Measurements from ENCODE around the gene TRAPPC12. TPM values are rescaled to one million over a fixed set of nuclear protein-coding genes. Genes with fewer than 3 reads are reported as not detected.
A peak's percentile ranks its signal among the peaks of the same experiment; 100 is the strongest.
"Not testable (repeated sequence)": the region's sequence is repeated elsewhere in the genome, so short reads cannot be mapped to it uniquely, and the experiment has no call there.

The TRAPPC12 gene
- total RNA-seq, 1 experiment from 2014 or later, result 77.0 TPM

- Mint-ChIP-seq H3K27ac (ENCODE audit: unreplicated experiment) (no peak overlapping the region), H3K4me3 (ENCODE audit: low read depth, unreplicated experiment) (no peak overlapping the region), H3K27me3 (ENCODE audit: unreplicated experiment) (no peaks in the 10 kb centered on the region), H3K9me3 (ENCODE audit: low read depth, unreplicated experiment) (no peaks in the 10 kb centered on the region), H3K4me1 (ENCODE audit: low read depth, unreplicated experiment) (peaks cover 16% of the 10 kb centered on the region), H3K36me3 (ENCODE audit: insufficient read depth, unreplicated experiment) (peaks cover 20% of the 10 kb centered on the region)
- BruUV-seq (replicated peaks), result no TSS peak
- no peak for DNase-seq
- intact Hi-C loops (cut with micrococcal nuclease; ENCODE audit: unreplicated experiment), result no loop called here
- TF ChIP-seq, protein P1, sequence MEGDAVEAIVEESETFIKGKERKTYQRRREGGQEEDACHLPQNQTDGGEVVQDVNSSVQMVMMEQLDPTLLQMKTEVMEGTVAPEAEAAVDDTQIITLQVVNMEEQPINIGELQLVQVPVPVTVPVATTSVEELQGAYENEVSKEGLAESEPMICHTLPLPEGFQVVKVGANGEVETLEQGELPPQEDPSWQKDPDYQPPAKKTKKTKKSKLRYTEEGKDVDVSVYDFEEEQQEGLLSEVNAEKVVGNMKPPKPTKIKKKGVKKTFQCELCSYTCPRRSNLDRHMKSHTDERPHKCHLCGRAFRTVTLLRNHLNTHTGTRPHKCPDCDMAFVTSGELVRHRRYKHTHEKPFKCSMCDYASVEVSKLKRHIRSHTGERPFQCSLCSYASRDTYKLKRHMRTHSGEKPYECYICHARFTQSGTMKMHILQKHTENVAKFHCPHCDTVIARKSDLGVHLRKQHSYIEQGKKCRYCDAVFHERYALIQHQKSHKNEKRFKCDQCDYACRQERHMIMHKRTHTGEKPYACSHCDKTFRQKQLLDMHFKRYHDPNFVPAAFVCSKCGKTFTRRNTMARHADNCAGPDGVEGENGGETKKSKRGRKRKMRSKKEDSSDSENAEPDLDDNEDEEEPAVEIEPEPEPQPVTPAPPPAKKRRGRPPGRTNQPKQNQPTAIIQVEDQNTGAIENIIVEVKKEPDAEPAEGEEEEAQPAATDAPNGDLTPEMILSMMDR (IDR thresholded peaks at IDR 0.05; ENCODE audit: unreplicated experiment), result no peak
- CTCF ChIA-PET, result no interaction called here
Observed at GRCh38 chr2:3354986-3355385, 24.5 kb upstream of the TRAPPC12 start.

- CTCF ChIA-PET, result interaction anchor here (1.5 kb wide), 1 partner anchor 24 kb away, joined by 4 read pairs; the partner anchor contains the start of gene TRAPPC12
- no TSS peak for BruUV-seq (replicated peaks)
- peaks cover 18% of the 10 kb centered on the region for H3K4me1 Mint-ChIP-seq (ENCODE audit: low read depth, unreplicated experiment)
Observed at GRCh38 chr2:3355951-3356569, 23.4 kb upstream of the TRAPPC12 start.

DNA sequence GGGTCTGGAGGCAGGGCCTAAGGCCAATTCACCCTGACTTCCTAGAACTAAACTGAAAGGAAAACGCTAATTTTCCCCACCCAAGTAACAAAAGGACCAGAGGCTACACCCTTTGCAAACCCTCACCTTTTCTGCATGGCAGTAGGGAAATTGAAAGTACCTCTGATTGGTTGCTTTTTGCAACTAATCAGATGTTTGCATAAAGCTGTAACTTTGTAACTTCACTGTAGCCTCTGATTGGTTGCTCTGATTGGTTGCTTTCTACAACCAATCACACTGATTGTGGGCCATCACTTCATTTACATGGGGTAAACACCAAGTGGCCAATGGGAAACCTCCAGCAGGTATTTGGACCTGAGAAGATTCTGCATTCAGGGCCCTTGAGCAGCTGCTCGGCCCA lies 22.7 kb upstream of the TRAPPC12 start:
- peak; percentile 3 for DNase-seq
- intact Hi-C loops (cut with micrococcal nuclease; ENCODE audit: unreplicated experiment), result no loop called here
- peak overlapping the region; percentile 84 for H3K27ac Mint-ChIP-seq (ENCODE audit: unreplicated experiment)
- TF ChIP-seq, protein P1 (IDR thresholded peaks at IDR 0.05; ENCODE audit: unreplicated experiment), result no peak
- H3K9me3 Mint-ChIP-seq (ENCODE audit: low read depth, unreplicated experiment), result no peaks in the 10 kb centered on the region
- peaks cover 25% of the 10 kb centered on the region for H3K4me1 Mint-ChIP-seq (ENCODE audit: low read depth, unreplicated experiment)
- peak overlapping the region; percentile 56 for H3K4me3 Mint-ChIP-seq (ENCODE audit: low read depth, unreplicated experiment)
- no TSS peak for BruUV-seq (replicated peaks)
- no peaks in the 10 kb centered on the region for H3K27me3 Mint-ChIP-seq (ENCODE audit: unreplicated experiment)
- CTCF ChIA-PET, result interaction anchor here (1.5 kb wide), 1 partner anchor 23 kb away, joined by 4 read pairs; the partner anchor contains the start of gene TRAPPC12
- peaks cover 20% of the 10 kb centered on the region for H3K36me3 Mint-ChIP-seq (ENCODE audit: insufficient read depth, unreplicated experiment)

More at GRCh38 chr2:3355951-3356569, 23.4 kb upstream of the TRAPPC12 start:
- TF ChIP-seq, protein P1 (IDR thresholded peaks at IDR 0.05; ENCODE audit: unreplicated experiment), result no peak
- intact Hi-C loops (cut with micrococcal nuclease; ENCODE audit: unreplicated experiment), result no loop called here
- peak overlapping the region; percentile 84 for H3K27ac Mint-ChIP-seq (ENCODE audit: unreplicated experiment)
- peak; percentile 28 for DNase-seq
- no peaks in the 10 kb centered on the region for H3K27me3 Mint-ChIP-seq (ENCODE audit: unreplicated experiment)
- peaks cover 20% of the 10 kb centered on the region for H3K36me3 Mint-ChIP-seq (ENCODE audit: insufficient read depth, unreplicated experiment)
- peak overlapping the region; percentile 56 for H3K4me3 Mint-ChIP-seq (ENCODE audit: low read depth, unreplicated experiment)
- H3K9me3 Mint-ChIP-seq (ENCODE audit: low read depth, unreplicated experiment), result no peaks in the 10 kb centered on the region

DNA sequence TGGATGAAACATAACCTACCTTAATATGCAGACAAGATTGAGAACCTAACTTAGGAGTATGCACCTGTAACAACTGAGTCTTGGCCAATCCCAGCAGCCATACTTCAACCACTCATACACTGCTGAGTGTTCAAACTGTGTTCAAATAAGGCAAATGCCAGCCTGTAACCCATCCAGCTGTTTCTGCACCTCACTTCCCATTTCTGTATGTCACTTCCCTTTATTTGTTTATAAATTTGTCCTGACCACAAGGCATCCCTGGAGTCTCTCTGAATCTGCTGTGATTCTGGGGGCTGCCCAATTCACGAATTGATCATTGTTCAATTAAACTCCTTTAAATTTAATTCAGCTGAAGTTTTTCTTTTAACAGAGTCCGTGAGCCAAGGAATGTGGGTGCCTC lies 22.0 kb upstream of the TRAPPC12 start:
- H3K9me3 Mint-ChIP-seq (ENCODE audit: low read depth, unreplicated experiment); DNase-seq; H3K27me3 Mint-ChIP-seq (ENCODE audit: unreplicated experiment); intact Hi-C loops (cut with micrococcal nuclease; ENCODE audit: unreplicated experiment); BruUV-seq (replicated peaks); H3K27ac Mint-ChIP-seq (ENCODE audit: unreplicated experiment); H3K4me3 Mint-ChIP-seq (ENCODE audit: low read depth, unreplicated experiment): not testable (repeated sequence)
- Mint-ChIP-seq H3K36me3 (ENCODE audit: insufficient read depth, unreplicated experiment) (peaks cover 17% of the 10 kb centered on the region), H3K4me1 (ENCODE audit: low read depth, unreplicated experiment) (peaks cover 26% of the 10 kb centered on the region)
- CTCF ChIA-PET, result interaction anchor here (1.5 kb wide), 1 partner anchor 22 kb away, joined by 4 read pairs; the partner anchor contains the start of gene TRAPPC12

DNA sequence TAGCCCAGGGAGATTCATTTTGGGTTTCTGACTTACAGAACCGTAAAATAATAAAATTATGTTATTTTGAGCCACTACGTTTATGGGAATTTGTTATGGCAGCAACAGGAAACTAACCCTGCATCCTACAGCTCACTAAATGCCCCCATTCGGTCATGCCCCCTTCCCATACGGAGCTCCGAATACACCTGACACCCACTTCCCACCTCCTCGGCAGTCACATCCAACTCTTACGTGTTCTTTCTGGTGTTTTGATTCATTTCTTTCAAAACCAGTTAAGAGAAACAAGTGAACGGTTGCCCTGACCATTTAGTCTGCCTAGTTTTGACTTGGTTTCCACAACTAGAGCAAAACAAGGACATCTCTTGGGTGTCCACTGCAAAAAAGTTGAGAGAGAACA lies 21.6 kb upstream of the TRAPPC12 start:
- no peak overlapping the region for H3K4me3 Mint-ChIP-seq (ENCODE audit: low read depth, unreplicated experiment)
- BruUV-seq (replicated peaks), result no TSS peak
- no peaks in the 10 kb centered on the region for H3K9me3 Mint-ChIP-seq (ENCODE audit: low read depth, unreplicated experiment)
- H3K36me3 Mint-ChIP-seq (ENCODE audit: insufficient read depth, unreplicated experiment), result peaks cover 13% of the 10 kb centered on the region
- CTCF ChIA-PET, result no interaction called here
- peaks cover 26% of the 10 kb centered on the region for H3K4me1 Mint-ChIP-seq (ENCODE audit: low read depth, unreplicated experiment)
- TF ChIP-seq, protein P1 (IDR thresholded peaks at IDR 0.05; ENCODE audit: unreplicated experiment), result no peak
- intact Hi-C loops (cut with micrococcal nuclease; ENCODE audit: unreplicated experiment), result no loop called here
- H3K27me3 Mint-ChIP-seq (ENCODE audit: unreplicated experiment), result no peaks in the 10 kb centered on the region
- no peak for DNase-seq
- H3K27ac Mint-ChIP-seq (ENCODE audit: unreplicated experiment), result no peak overlapping the region
